Tibial artery (tissue), 4 donors: ENCODE measurements around the gene DOCK1.

Source experiments
- DNase-seq, 2 donors: peaks; one replicate each; pipeline ENCODE4 v3.0.0-alpha.2; 2019
- H3K27ac ChIP-seq, 2 donors: fragments of 200-600 bp; sonication (generic) in 1 of 2; 1 replicate in 1 of 2; 2 replicates in 1 of 2; pipeline ENCODE4 v1.5.1; 2018 to 2019; ENCODE audit warnings: mild to moderate bottlenecking in 1 of 2
- H3K27me3 ChIP-seq, 2 donors: fragments of 200-600 bp; sonication (generic) in 1 of 2; one replicate each; pipeline versions ENCODE4 v1.5.1 to v1.6.0; 2016 to 2019
- H3K36me3 ChIP-seq, 3 donors: fragments of 200-600 bp; sonication (generic) in 2 of 3; one replicate each; pipeline ENCODE4 v1.5.1; 2016 to 2019; ENCODE audit warnings: mild to moderate bottlenecking in 2 of 3
- H3K4me1 ChIP-seq, 4 donors: fragments of 200-600 bp; sonication (generic) in 2 of 4; 1 replicate in 3 of 4; 2 replicates in 1 of 4; pipeline ENCODE4 v1.5.1; 2016 to 2019
- H3K4me3 ChIP-seq, 2 donors: fragments of 200-600 bp; sonication (generic) in 1 of 2; 1 replicate in 1 of 2; 2 replicates in 1 of 2; pipeline ENCODE4 v1.5.1; 2018 to 2019; ENCODE audit warnings: mild to moderate bottlenecking in 2 of 2
- H3K9me3 ChIP-seq, 3 donors: fragments of 200-600 bp; sonication (generic) in 1 of 3; one replicate each; pipeline ENCODE4 v1.5.1; 2016 to 2019
- CTCF ChIP-seq, 2 experiments: fragments of 200-600 bp in 1 of 2; fragments of 450-650 bp in 1 of 2; IDR thresholded peaks; one replicate each; pipeline ENCODE4 v1.5.1; 2017 to 2019; ENCODE audit warnings: antibody characterized with exemption in 2 of 2, mild to moderate bottlenecking in 1 of 2, moderate library complexity in 1 of 2
- intact Hi-C: fragments of 100-400 bp; cut with DNase I; formaldehyde crosslinking; loops from one replicate; pipeline ENCODE4 v1.15.0; 2023; ENCODE audit warnings: low total_unique reads

DOCK1 gene

DNA sequence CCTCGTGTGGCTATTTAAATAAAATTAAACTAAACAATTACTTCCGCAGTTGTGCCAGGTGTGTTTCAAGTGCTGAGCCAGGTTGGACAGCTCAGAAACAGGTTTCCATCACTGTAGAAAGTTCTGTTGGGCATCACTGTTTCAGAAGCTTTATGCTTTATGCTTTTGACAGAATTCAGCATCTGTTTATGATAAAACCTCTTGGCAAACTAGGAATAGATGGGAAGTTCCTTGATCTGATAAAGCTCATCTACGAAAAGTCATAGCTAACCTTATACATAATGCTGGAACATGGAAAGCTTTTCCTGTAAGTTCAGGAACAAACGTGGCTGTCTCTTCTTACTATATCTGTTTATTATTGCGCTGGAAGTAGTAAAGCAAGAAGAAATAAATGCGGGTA lies 143.4 kb downstream of the DOCK1 start:
- Histone ChIP-seq H3K27ac (no peak overlapping the region), H3K36me3 (peaks cover 26 to 43% (median 34%) of the 10 kb centered on the region in 3 donors), H3K4me1 (no peaks in the 10 kb centered on the region), H3K27me3 (no peaks in the 10 kb centered on the region), H3K9me3 (no peaks in the 10 kb centered on the region), H3K4me3 (no peak overlapping the region)
- DNase-seq: no peak
- intact Hi-C loops: no loop called here
- TF ChIP-seq CTCF (IDR thresholded peaks at IDR 0.05): no peak

GRCh38 chr10:127052001-127052400 lies 146.8 kb downstream of the DOCK1 start:
- TF ChIP-seq CTCF (IDR thresholded peaks at IDR 0.05): no peak
- Histone ChIP-seq H3K36me3 (peaks cover 24 to 48% (median 45%) of the 10 kb centered on the region in 3 donors), H3K4me1 (no peaks in the 10 kb centered on the region), H3K27me3 (no peaks in the 10 kb centered on the region), H3K4me3 (no peak overlapping the region), H3K9me3 (no peaks in the 10 kb centered on the region), H3K27ac (no peak overlapping the region)
- DNase-seq: no peak
- intact Hi-C loops: no loop called here

GRCh38 chr10:127055263-127055662 lies 150.0 kb downstream of the DOCK1 start:
- TF ChIP-seq CTCF (IDR thresholded peaks at IDR 0.05): no peak
- DNase-seq: no peak
- intact Hi-C loops: no loop called here

DNA sequence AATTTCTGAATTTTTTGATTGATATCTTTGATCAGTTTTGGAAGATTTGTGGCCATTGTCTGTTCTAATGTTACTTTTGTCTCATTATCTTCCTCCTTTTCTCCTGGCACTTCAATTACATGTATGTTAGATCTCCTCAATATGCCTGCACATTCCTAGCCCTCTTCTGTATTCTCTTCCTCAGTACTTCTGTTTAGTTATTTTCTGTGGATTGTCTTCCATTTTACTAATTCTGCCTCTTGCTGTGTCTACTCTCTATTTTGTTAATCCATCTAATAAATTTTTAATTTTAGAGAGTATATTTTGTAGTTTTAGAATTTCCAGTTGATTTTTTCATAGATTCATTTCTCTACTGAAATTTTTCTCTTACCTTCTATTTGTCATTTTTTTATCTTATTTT lies 154.1 kb downstream of the DOCK1 start:
- no peaks in the 10 kb centered on the region for H3K27me3 ChIP-seq
- H3K27ac ChIP-seq: no peak overlapping the region
- no peaks in the 10 kb centered on the region for H3K4me1 ChIP-seq
- DNase-seq: no peak
- TF ChIP-seq CTCF (IDR thresholded peaks at IDR 0.05): no peak
- intact Hi-C loops: no loop called here
- peaks cover 47 to 79% (median 73%) of the 10 kb centered on the region in 3 donors for H3K36me3 ChIP-seq
- H3K4me3 ChIP-seq: no peak overlapping the region
- peaks cover 0 to 10% (median 0%) of the 10 kb centered on the region in 3 donors for H3K9me3 ChIP-seq

More at GRCh38 chr10:127055263-127055662, 150.0 kb downstream of the DOCK1 start:
- no peak overlapping the region for H3K27ac ChIP-seq
- no peaks in the 10 kb centered on the region for H3K4me1 ChIP-seq
- H3K27me3 ChIP-seq: no peaks in the 10 kb centered on the region
- H3K9me3 ChIP-seq: peaks cover 0 to 10% (median 0%) of the 10 kb centered on the region in 3 donors
- peaks cover 44 to 63% (median 62%) of the 10 kb centered on the region in 3 donors for H3K36me3 ChIP-seq
- no peak overlapping the region for H3K4me3 ChIP-seq

- Histone ChIP-seq H3K9me3 (peaks cover 0 to 5% (median 0%) of the 10 kb centered on the region in 3 donors), H3K27ac (no peak overlapping the region), H3K4me3 (no peak overlapping the region), H3K36me3 (peaks cover 32 to 86% (median 79%) of the 10 kb centered on the region in 3 donors), H3K4me1 (no peaks in the 10 kb centered on the region), H3K27me3 (no peaks in the 10 kb centered on the region)
- DNase-seq: no peak
- TF ChIP-seq CTCF (IDR thresholded peaks at IDR 0.05): no peak
- intact Hi-C loops: no loop called here
Observed at GRCh38 chr10:127063762-127064161, 158.5 kb downstream of the DOCK1 start.

DNA sequence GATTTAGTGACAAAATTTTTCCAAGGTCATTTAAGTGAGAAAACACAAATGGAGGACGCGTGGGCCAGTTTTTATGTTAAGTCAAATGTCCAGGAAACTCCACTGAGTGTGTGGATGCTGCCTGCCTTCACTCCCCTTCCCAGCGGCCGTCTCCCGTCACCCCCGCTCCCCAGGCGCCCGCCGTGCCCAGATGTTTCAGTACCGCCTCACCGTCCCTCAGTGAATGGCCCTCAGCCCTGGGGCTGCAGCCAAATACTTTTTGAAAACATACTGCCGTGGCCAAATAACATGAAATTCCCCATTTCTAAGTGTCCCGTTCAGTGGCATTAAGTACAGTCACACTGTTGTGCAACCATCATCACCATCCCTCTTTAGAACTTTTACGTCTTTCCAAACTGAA lies 159.2 kb downstream of the DOCK1 start:
- intact Hi-C loops: no loop called here
- Histone ChIP-seq H3K4me3 (no peak overlapping the region), H3K27me3 (no peaks in the 10 kb centered on the region), H3K9me3 (no peaks in the 10 kb centered on the region), H3K27ac (no peak overlapping the region), H3K36me3 (peaks cover 32 to 93% (median 86%) of the 10 kb centered on the region in 3 donors), H3K4me1 (no peaks in the 10 kb centered on the region)
- DNase-seq: no peak
- no peak for TF ChIP-seq CTCF (IDR thresholded peaks at IDR 0.05)
